CD14-positive monocyte (primary cell): ENCODE measurements around the gene CRACDL. TPM values are rescaled to one million over a fixed set of nuclear protein-coding genes. Genes with fewer than 3 reads are reported as not detected.
"Not testable (repeated sequence)": the region's sequence is repeated elsewhere in the genome, so short reads cannot be mapped to it uniquely, and the experiment has no call there.

ENCODE experiments used
- DNase-seq, 3 donors: peaks; one replicate each; pipeline ENCODE4 v3.0.0-alpha.2; 2011 to 2022
- H2AFZ ChIP-seq: 2 replicates; pipeline ENCODE4 v1.6.0; 2012; ENCODE audit warnings: mild to moderate bottlenecking, low read depth, low read length, inconsistent platforms; ENCODE audit not compliant: insufficient read depth, poor library complexity, severe bottlenecking
- H3K27ac ChIP-seq, 2 donors: 1 replicate in 1 of 2; 2 replicates in 1 of 2; pipeline ENCODE4 v1.5.1; 2012 to 2013; ENCODE audit warnings: low read length in 2 of 2, control low read depth in 1 of 2, inconsistent platforms in 1 of 2, low read depth in 1 of 2, mild to moderate bottlenecking in 1 of 2
- H3K27me3 ChIP-seq, 2 donors: one replicate each; pipeline versions ENCODE4 v1.6.0 to v1.6.1; 2011 to 2013; ENCODE audit warnings: low read length in 2 of 2; ENCODE audit not compliant: control insufficient read depth in 2 of 2, insufficient read depth in 2 of 2
- H3K36me3 ChIP-seq, 2 donors: replicated peaks in 1 of 2; 1 replicate in 1 of 2; 2 replicates in 1 of 2; pipeline versions ENCODE4 v1.5.1 to v1.6.1; 2012 to 2013; ENCODE audit warnings: low read length in 2 of 2, control low read depth in 1 of 2, inconsistent platforms in 1 of 2, mild to moderate bottlenecking in 1 of 2; ENCODE audit not compliant: insufficient read depth in 2 of 2, control insufficient read depth in 1 of 2
- H3K4me1 ChIP-seq, 2 donors: 1 replicate in 1 of 2; 2 replicates in 1 of 2; pipeline versions ENCODE4 v1.5.1 to v1.6.1; 2012 to 2013; ENCODE audit warnings: low read length in 2 of 2, control low read depth in 1 of 2, inconsistent platforms in 1 of 2, mild to moderate bottlenecking in 1 of 2, moderate library complexity in 1 of 2; ENCODE audit not compliant: insufficient read depth in 2 of 2, control insufficient read depth in 1 of 2
- H3K4me2 ChIP-seq: replicated peaks from 2 replicates; pipeline ENCODE3; 2012; ENCODE audit warnings: low read length, moderate library complexity, mild to moderate bottlenecking; ENCODE audit not compliant: poor library complexity, severe bottlenecking; ENCODE audit errors: extremely low read depth
- H3K4me3 ChIP-seq, 3 experiments: fragments of 200-600 bp in 1 of 3; sonication (generic) in 1 of 3; replicated peaks in 1 of 3; 1 replicate in 2 of 3; 2 replicates in 1 of 3; pipeline ENCODE4 v1.5.1; 2011 to 2013; ENCODE audit warnings: low read length in 3 of 3, mild to moderate bottlenecking in 3 of 3, control low read depth in 2 of 3, low read depth in 2 of 3, inconsistent platforms in 1 of 3, moderate library complexity in 1 of 3
- H3K79me2 ChIP-seq: 2 replicates; pipeline ENCODE4 v1.6.0; 2012; ENCODE audit warnings: mild to moderate bottlenecking, control low read depth, inconsistent platforms, low read length, moderate library complexity; ENCODE audit not compliant: insufficient read depth
- H3K9ac ChIP-seq: 2 replicates; pipeline ENCODE4 v1.6.0; 2017; ENCODE audit warnings: low read length, mild to moderate bottlenecking; ENCODE audit not compliant: insufficient read depth, poor library complexity, severe bottlenecking
- H3K9me3 ChIP-seq, 2 donors: replicated peaks in 1 of 2; 1 replicate in 1 of 2; 2 replicates in 1 of 2; pipeline versions ENCODE4 v1.5.1 to v1.6.1; 2012 to 2013; ENCODE audit warnings: low read length in 2 of 2, control low read depth in 1 of 2; ENCODE audit not compliant: control insufficient read depth in 1 of 2, insufficient read depth in 1 of 2
- H4K20me1 ChIP-seq: 2 replicates; pipeline ENCODE4 v1.6.0; 2012; ENCODE audit warnings: mild to moderate bottlenecking, low read length, control low read depth, moderate library complexity; ENCODE audit not compliant: insufficient read depth
- H3K27ac Mint-ChIP-seq, 7 donors: one replicate each; pipeline ENCODE4 v1.8.0; 2020; ENCODE audit warnings: mild to moderate bottlenecking in 7 of 7, mixed read lengths in 7 of 7, moderate library complexity in 6 of 7, inconsistent platforms in 2 of 7
- H3K27me3 Mint-ChIP-seq, 3 donors: one replicate each; pipeline ENCODE4 v1.8.0; 2021 to 2022; ENCODE audit warnings: low read depth in 3 of 3, mild to moderate bottlenecking in 3 of 3, mixed read lengths in 3 of 3, moderate library complexity in 3 of 3, inconsistent platforms in 1 of 3
- H3K36me3 Mint-ChIP-seq, 2 donors: one replicate each; pipeline ENCODE4 v1.8.0; 2020; ENCODE audit warnings: mixed read lengths in 2 of 2, inconsistent platforms in 1 of 2, mild to moderate bottlenecking in 1 of 2
- H3K4me1 Mint-ChIP-seq: one replicate; pipeline ENCODE4 v1.8.0; 2020; ENCODE audit warnings: mild to moderate bottlenecking, mixed read lengths
- H3K4me3 Mint-ChIP-seq, 2 donors: one replicate each; pipeline ENCODE4 v1.8.0; 2020; ENCODE audit warnings: mild to moderate bottlenecking in 2 of 2, mixed read lengths in 2 of 2, moderate library complexity in 1 of 2
- H3K9me3 Mint-ChIP-seq, 7 donors: one replicate each; pipeline ENCODE4 v1.8.0; 2020 to 2022; ENCODE audit warnings: mixed read lengths in 7 of 7, mild to moderate bottlenecking in 6 of 7, moderate library complexity in 6 of 7, inconsistent platforms in 2 of 7
- CTCF ChIP-seq: fragments of 200-600 bp; IDR thresholded peaks from one replicate; pipeline ENCODE4 v1.8.0; 2022; ENCODE audit warnings: antibody characterized with exemption, mild to moderate bottlenecking
- WGBS: methylation state at CpG from one replicate; pipeline ENCODE4 v1.1.5; 2013; ENCODE audit warnings: missing lambda C conversion rate; ENCODE audit not compliant: insufficient coverage; 5-methylcytosine and 5-hydroxymethylcytosine counted together
- intact Hi-C, 2 donors: fragments of 100-400 bp; cut with micrococcal nuclease; formaldehyde crosslinking; loops; one replicate each; pipeline versions ENCODE4 v1.15.0 to v1.15.1; 2023
- polyA plus RNA-seq, 3 donors: library from polyadenylated mRNA; depleted of rRNA in 1 of 3; unstranded in 2 of 3; stranded (reverse) in 1 of 3; fragments of 300-500 nt in 2 of 3; fragments of >200 nt in 1 of 3; fragmentation: Illumina TruSeq in 2 of 3; gene quantifications; 1 replicate in 2 of 3; 2 replicates in 1 of 3; pipeline ENCODE4 v1.2.3, GENCODE V29; 2012 to 2021

Gene CRACDL
- polyA plus RNA-seq, 3 donors: 0.12 to 0.35 (median 0.28) TPM

DNA sequence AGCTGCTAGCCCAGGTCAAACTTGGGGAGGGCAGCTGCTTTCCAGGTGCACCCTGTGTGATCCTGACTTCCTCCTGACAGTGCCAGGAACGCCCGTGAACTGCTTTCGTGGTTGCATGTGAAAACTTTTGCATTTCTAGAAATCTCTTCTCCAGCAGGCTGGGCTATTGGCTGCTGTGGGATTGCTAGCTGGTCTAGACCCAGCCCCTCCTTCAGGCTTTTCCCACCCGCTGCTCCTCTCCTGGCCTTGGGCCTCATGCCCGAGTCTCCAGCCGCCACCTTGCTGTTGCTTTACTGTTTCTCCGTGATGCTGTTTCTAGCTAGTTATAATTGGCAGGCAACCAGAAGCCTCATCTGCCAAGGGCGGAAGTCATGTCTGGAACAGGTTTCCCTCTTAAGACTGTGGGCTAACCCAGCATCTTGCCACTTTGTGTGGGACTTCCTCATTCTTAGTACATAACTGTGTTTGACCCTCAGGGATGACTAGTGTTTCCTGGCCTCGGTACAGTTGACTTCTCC is 178.1 kb downstream of the CRACDL start:
- no peak for TF ChIP-seq CTCF
- H3K9me3 Mint-ChIP-seq: peaks cover 0 to 2% (median 0%) of the 10 kb centered on the region in 7 donors
- peaks cover 0 to 2% (median 0%) of the 10 kb centered on the region in 3 donors for H3K27me3 Mint-ChIP-seq
- Histone ChIP-seq H3K9me3 (no peaks in the 10 kb centered on the region), H3K27ac (peak overlapping the region; percentile 47 to 83), H3K4me1 (peaks cover 69 to 72% of the 10 kb centered on the region in 2 donors), H3K27me3 (no peaks in the 10 kb centered on the region), H3K4me3 (peak overlapping the region in 1 of 3 experiments; percentile 56), H4K20me1 (no peaks in the 10 kb centered on the region), H2AFZ (peak overlapping the region; percentile 60), H3K79me2 (no peaks in the 10 kb centered on the region), H3K9ac (no peak overlapping the region), H3K4me2 (peak overlapping the region; percentile 60), H3K36me3 (no peaks in the 10 kb centered on the region)
- H3K4me1 Mint-ChIP-seq: peaks cover 72% of the 10 kb centered on the region
- H3K4me3 Mint-ChIP-seq: peak overlapping the region; percentile 37 to 78
- H3K36me3 Mint-ChIP-seq: no peaks in the 10 kb centered on the region
- peak overlapping the region; percentile 76 to 95 (median 91) for H3K27ac Mint-ChIP-seq
- WGBS: 0% methylated on average over 8 of the region's 9 CpGs
- peak; percentile 87 to 99 (median 92) for DNase-seq
- intact Hi-C loops: no loop called here

GRCh38 chr2:98753801-98754200 is 182.2 kb downstream of the CRACDL start:
- Histone ChIP-seq H4K20me1 (no peaks in the 10 kb centered on the region), H3K4me1 (peaks cover 45 to 46% of the 10 kb centered on the region in 2 donors), H3K9me3 (no peaks in the 10 kb centered on the region), H3K27ac (no peak overlapping the region), H3K9ac (no peak overlapping the region), H2AFZ (no peak overlapping the region), H3K79me2 (no peaks in the 10 kb centered on the region), H3K27me3 (no peaks in the 10 kb centered on the region), H3K4me2 (no peak overlapping the region), H3K36me3 (no peaks in the 10 kb centered on the region), H3K4me3 (no peak overlapping the region)
- Mint-ChIP-seq H3K36me3 (peaks cover 2 to 4% of the 10 kb centered on the region in 2 donors), H3K9me3 (peaks cover 0 to 2% (median 0%) of the 10 kb centered on the region in 7 donors), H3K4me3 (no peak overlapping the region), H3K4me1 (peaks cover 45% of the 10 kb centered on the region), H3K27ac (peak overlapping the region in 1 of 7 donors; percentile 1), H3K27me3 (no peaks in the 10 kb centered on the region)
- TF ChIP-seq CTCF: no peak
- intact Hi-C loops: no loop called here
- DNase-seq: peak in 1 of 3 donors; percentile 49

GRCh38 chr2:98752711-98753110 is 183.3 kb downstream of the CRACDL start:
- H3K4me3 ChIP-seq, H3K27me3 ChIP-seq, H3K4me3 Mint-ChIP-seq, H3K79me2 ChIP-seq, H3K27ac Mint-ChIP-seq, H3K36me3 ChIP-seq, H2AFZ ChIP-seq, intact Hi-C loops, H3K9me3 Mint-ChIP-seq, H3K9me3 ChIP-seq, H4K20me1 ChIP-seq, H3K36me3 Mint-ChIP-seq, H3K4me2 ChIP-seq, H3K27me3 Mint-ChIP-seq, DNase-seq, H3K27ac ChIP-seq, H3K9ac ChIP-seq: not testable (repeated sequence)
- no CpG with 5 or more reads among the region's 4 CpGs for WGBS
- H3K4me1 Mint-ChIP-seq: peaks cover 47% of the 10 kb centered on the region
- H3K4me1 ChIP-seq: peaks cover 45 to 46% of the 10 kb centered on the region in 2 donors
